ENCODE results near the gene NXPH2.
A peak's percentile ranks its signal among the peaks of the same experiment; 100 is the strongest.

The NXPH2 gene

GRCh38 chr2:138779781-138780445, at the start of gene NXPH2:
Gene NXPH2, minus strand, starts transcription at chr2:138780390. Its CDS starts 149 bp downstream, at chr2:138780241.
- no peaks in the 10 kb centered on the region for H3K36me3 ChIP-seq (ENCODE audit: control insufficient read depth, low read depth, low read length)
- H3K27me3 ChIP-seq (ENCODE audit: control insufficient read depth, insufficient read depth, low read length) = peaks cover 52% of the 10 kb centered on the region
- peaks cover 37% of the 10 kb centered on the region for H3K4me1 ChIP-seq (ENCODE audit: control insufficient read depth, low read depth, low read length)
- peak within 1 kb of the TSS; percentile 84 for H3K4me3 ChIP-seq (ENCODE audit: low read length)
- peak within 1 kb of the TSS; percentile 71 for H3K9ac ChIP-seq (ENCODE audit: low read length)
- H3K27ac ChIP-seq (ENCODE audit: low read length) = no peak within 1 kb of the TSS
- H3K9me3 ChIP-seq (ENCODE audit: control insufficient read depth, low read depth, low read length) = no peaks in the 10 kb centered on the region

- Histone ChIP-seq H3K4me1 (ENCODE audit: control insufficient read depth, low read depth, low read length) (no peaks in the 10 kb centered on the region), H3K4me3 (ENCODE audit: low read length) (no peak overlapping the region), H3K27me3 (ENCODE audit: control insufficient read depth, insufficient read depth, low read length) (no peaks in the 10 kb centered on the region), H3K9me3 (ENCODE audit: control insufficient read depth, low read depth, low read length) (no peaks in the 10 kb centered on the region), H3K9ac (ENCODE audit: low read length) (no peak overlapping the region), H3K36me3 (ENCODE audit: control insufficient read depth, low read depth, low read length) (no peaks in the 10 kb centered on the region), H3K27ac (ENCODE audit: low read length) (no peak overlapping the region)
Measured at GRCh38 chr2:138829326-138829919, 49.2 kb upstream of the NXPH2 start.

- Histone ChIP-seq H3K9me3 (ENCODE audit: control insufficient read depth, low read depth, low read length) (no peaks in the 10 kb centered on the region), H3K4me1 (ENCODE audit: control insufficient read depth, low read depth, low read length) (peaks cover 2% of the 10 kb centered on the region), H3K36me3 (ENCODE audit: control insufficient read depth, low read depth, low read length) (no peaks in the 10 kb centered on the region), H3K27me3 (ENCODE audit: control insufficient read depth, insufficient read depth, low read length) (no peaks in the 10 kb centered on the region), H3K27ac (ENCODE audit: low read length) (no peak overlapping the region), H3K4me3 (ENCODE audit: low read length) (no peak overlapping the region), H3K9ac (ENCODE audit: low read length) (no peak overlapping the region)
Measured at GRCh38 chr2:138827426-138828054, 47.4 kb upstream of the NXPH2 start.

- H3K9ac ChIP-seq (ENCODE audit: low read length) = no peak overlapping the region
- no peak overlapping the region for H3K4me3 ChIP-seq (ENCODE audit: low read length)
- peaks cover 5% of the 10 kb centered on the region for H3K4me1 ChIP-seq (ENCODE audit: control insufficient read depth, low read depth, low read length)
- H3K36me3 ChIP-seq (ENCODE audit: control insufficient read depth, low read depth, low read length) = no peaks in the 10 kb centered on the region
- no peaks in the 10 kb centered on the region for H3K27me3 ChIP-seq (ENCODE audit: control insufficient read depth, insufficient read depth, low read length)
- no peak overlapping the region for H3K27ac ChIP-seq (ENCODE audit: low read length)
- no peaks in the 10 kb centered on the region for H3K9me3 ChIP-seq (ENCODE audit: control insufficient read depth, low read depth, low read length)
Measured at GRCh38 chr2:138823666-138824065, 43.5 kb upstream of the NXPH2 start.

- Histone ChIP-seq H3K27me3 (ENCODE audit: control insufficient read depth, insufficient read depth, low read length) (no peaks in the 10 kb centered on the region), H3K9me3 (ENCODE audit: control insufficient read depth, low read depth, low read length) (no peaks in the 10 kb centered on the region), H3K36me3 (ENCODE audit: control insufficient read depth, low read depth, low read length) (no peaks in the 10 kb centered on the region), H3K4me1 (ENCODE audit: control insufficient read depth, low read depth, low read length) (peaks cover 8% of the 10 kb centered on the region), H3K4me3 (ENCODE audit: low read length) (no peak overlapping the region), H3K9ac (ENCODE audit: low read length) (no peak overlapping the region), H3K27ac (ENCODE audit: low read length) (no peak overlapping the region)
Measured at GRCh38 chr2:138819964-138820363, 39.8 kb upstream of the NXPH2 start.

- Histone ChIP-seq H3K4me1 (ENCODE audit: control insufficient read depth, low read depth, low read length) (peaks cover 5% of the 10 kb centered on the region), H3K27ac (ENCODE audit: low read length) (no peak overlapping the region), H3K9ac (ENCODE audit: low read length) (no peak overlapping the region), H3K27me3 (ENCODE audit: control insufficient read depth, insufficient read depth, low read length) (no peaks in the 10 kb centered on the region), H3K36me3 (ENCODE audit: control insufficient read depth, low read depth, low read length) (no peaks in the 10 kb centered on the region), H3K9me3 (ENCODE audit: control insufficient read depth, low read depth, low read length) (no peaks in the 10 kb centered on the region), H3K4me3 (ENCODE audit: low read length) (no peak overlapping the region)
Measured at GRCh38 chr2:138818556-138818955, 38.4 kb upstream of the NXPH2 start.

- Histone ChIP-seq H3K9ac (ENCODE audit: low read length) (no peak overlapping the region), H3K27ac (ENCODE audit: low read length) (no peak overlapping the region), H3K9me3 (ENCODE audit: control insufficient read depth, low read depth, low read length) (no peaks in the 10 kb centered on the region), H3K36me3 (ENCODE audit: control insufficient read depth, low read depth, low read length) (no peaks in the 10 kb centered on the region), H3K27me3 (ENCODE audit: control insufficient read depth, insufficient read depth, low read length) (no peaks in the 10 kb centered on the region), H3K4me3 (ENCODE audit: low read length) (no peak overlapping the region), H3K4me1 (ENCODE audit: control insufficient read depth, low read depth, low read length) (peaks cover 5% of the 10 kb centered on the region)
Measured at GRCh38 chr2:138814123-138814898, 34.1 kb upstream of the NXPH2 start.

- Histone ChIP-seq H3K4me1 (ENCODE audit: control insufficient read depth, low read depth, low read length) (no peaks in the 10 kb centered on the region), H3K36me3 (ENCODE audit: control insufficient read depth, low read depth, low read length) (no peaks in the 10 kb centered on the region), H3K9ac (ENCODE audit: low read length) (no peak overlapping the region), H3K27me3 (ENCODE audit: control insufficient read depth, insufficient read depth, low read length) (no peaks in the 10 kb centered on the region), H3K9me3 (ENCODE audit: control insufficient read depth, low read depth, low read length) (no peaks in the 10 kb centered on the region), H3K27ac (ENCODE audit: low read length) (no peak overlapping the region), H3K4me3 (ENCODE audit: low read length) (no peak overlapping the region)
Measured at GRCh38 chr2:138811431-138811830, 31.2 kb upstream of the NXPH2 start.

- no peaks in the 10 kb centered on the region for H3K36me3 ChIP-seq (ENCODE audit: control insufficient read depth, low read depth, low read length)
- H3K27me3 ChIP-seq (ENCODE audit: control insufficient read depth, insufficient read depth, low read length) = no peaks in the 10 kb centered on the region
- no peaks in the 10 kb centered on the region for H3K9me3 ChIP-seq (ENCODE audit: control insufficient read depth, low read depth, low read length)
- H3K27ac ChIP-seq (ENCODE audit: low read length) = no peak overlapping the region
- H3K4me1 ChIP-seq (ENCODE audit: control insufficient read depth, low read depth, low read length) = no peaks in the 10 kb centered on the region
- H3K4me3 ChIP-seq (ENCODE audit: low read length) = no peak overlapping the region
- H3K9ac ChIP-seq (ENCODE audit: low read length) = no peak overlapping the region
Measured at GRCh38 chr2:138794724-138795123, 14.5 kb upstream of the NXPH2 start.

- H3K27ac ChIP-seq (ENCODE audit: low read length) = no peak overlapping the region
- H3K36me3 ChIP-seq (ENCODE audit: control insufficient read depth, low read depth, low read length) = no peaks in the 10 kb centered on the region
- H3K4me3 ChIP-seq (ENCODE audit: low read length) = no peak overlapping the region
- H3K9me3 ChIP-seq (ENCODE audit: control insufficient read depth, low read depth, low read length) = no peaks in the 10 kb centered on the region
- peaks cover 14% of the 10 kb centered on the region for H3K27me3 ChIP-seq (ENCODE audit: control insufficient read depth, insufficient read depth, low read length)
- H3K9ac ChIP-seq (ENCODE audit: low read length) = no peak overlapping the region
- no peaks in the 10 kb centered on the region for H3K4me1 ChIP-seq (ENCODE audit: control insufficient read depth, low read depth, low read length)
Measured at GRCh38 chr2:138787053-138787666, 7.0 kb upstream of the NXPH2 start.

GRCh38 chr2:138782383-138782782, 2.2 kb upstream of the NXPH2 start:
- Histone ChIP-seq H3K27me3 (ENCODE audit: control insufficient read depth, insufficient read depth, low read length) (peaks cover 52% of the 10 kb centered on the region), H3K9ac (ENCODE audit: low read length) (no peak overlapping the region), H3K4me1 (ENCODE audit: control insufficient read depth, low read depth, low read length) (peaks cover 23% of the 10 kb centered on the region), H3K27ac (ENCODE audit: low read length) (no peak overlapping the region), H3K4me3 (ENCODE audit: low read length) (no peak overlapping the region), H3K36me3 (ENCODE audit: control insufficient read depth, low read depth, low read length) (no peaks in the 10 kb centered on the region), H3K9me3 (ENCODE audit: control insufficient read depth, low read depth, low read length) (no peaks in the 10 kb centered on the region)
